Natural killer cell treated with Interleukin-12 subunit alpha and Interleukin-12 subunit beta and Interleukin-15 and Interleukin-18, amount 100 ng/mL, for 72 hours (primary cell): ENCODE results near the gene ZNF428. TPM values are rescaled to one million over a fixed set of nuclear protein-coding genes. Genes with fewer than 3 reads are reported as not detected.
A peak's percentile ranks its signal among the peaks of the same experiment; 100 is the strongest.

Experiments
- ATAC-seq, 2 donors: fragments of 150-1000 bp; cut with Tn5 transposase in 1 of 2; sonication (Bioruptor Pico), chemical (Tn5 transposase) in 1 of 2; 2 replicates each; pipeline ENCODE4 v1.10.0; 2021
- DNase-seq: peaks from one replicate; pipeline ENCODE4 v3.0.0; 2022; ENCODE audit warnings: low spot score
- H3K27ac Mint-ChIP-seq, 2 donors: 1 replicate in 1 of 2; 2 replicates in 1 of 2; pipeline ENCODE4 v1.8.0; 2022; ENCODE audit warnings: mixed read lengths in 2 of 2, mild to moderate bottlenecking in 1 of 2, moderate library complexity in 1 of 2
- H3K27me3 Mint-ChIP-seq, 2 donors: 1 replicate in 1 of 2; 2 replicates in 1 of 2; pipeline ENCODE4 v1.8.0; 2022; ENCODE audit warnings: mixed read lengths in 2 of 2
- H3K36me3 Mint-ChIP-seq: one replicate; pipeline ENCODE4 v1.8.0; 2022; ENCODE audit warnings: mixed read lengths
- H3K4me1 Mint-ChIP-seq, 2 donors: 1 replicate in 1 of 2; 2 replicates in 1 of 2; pipeline ENCODE4 v1.8.0; 2022; ENCODE audit warnings: low read depth in 2 of 2, mixed read lengths in 2 of 2, mild to moderate bottlenecking in 1 of 2
- H3K4me3 Mint-ChIP-seq: one replicate; pipeline ENCODE4 v1.8.0; 2022; ENCODE audit warnings: mixed read lengths
- H3K9me3 Mint-ChIP-seq: 2 replicates; pipeline ENCODE4 v1.8.0; 2022; ENCODE audit warnings: mixed read lengths
- total RNA-seq, 2 donors: library from RNA; stranded (reverse); gene quantifications; one replicate each; pipeline ENCODE4 v1.2.3, GENCODE V29; 2022

Gene ZNF428
- total RNA-seq, 2 donors from 2014 or later = 24.9 to 25.3 TPM

DNA sequence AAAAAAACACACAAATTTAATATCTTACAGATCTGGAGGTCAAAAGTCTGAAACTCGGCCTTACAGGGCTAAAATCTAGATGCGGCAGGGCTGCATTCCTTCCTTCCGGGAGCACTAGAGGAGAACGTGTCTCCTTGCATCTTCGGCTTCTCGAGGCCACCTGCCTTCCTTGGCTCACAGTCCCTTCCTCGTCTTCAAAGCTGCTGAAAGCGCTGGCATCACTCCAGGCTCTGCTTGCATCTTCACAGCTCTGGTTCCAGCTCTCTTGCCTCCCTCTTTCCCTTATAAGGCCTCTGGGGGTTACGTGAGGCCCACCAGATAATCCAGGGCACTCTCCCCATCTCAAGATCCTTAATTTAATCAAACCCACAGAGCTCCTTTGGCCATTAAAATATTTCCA, 54.6 kb downstream of the ZNF428 start:
- no peaks in the 10 kb centered on the region for H3K9me3 Mint-ChIP-seq
- H3K27ac Mint-ChIP-seq = peak overlapping the region; percentile 43 to 95
- no peaks in the 10 kb centered on the region for H3K27me3 Mint-ChIP-seq
- peaks cover 43 to 46% of the 10 kb centered on the region in 2 donors for H3K4me1 Mint-ChIP-seq
- DNase-seq = no peak
- H3K36me3 Mint-ChIP-seq = peaks cover 11% of the 10 kb centered on the region
- no peak overlapping the region for H3K4me3 Mint-ChIP-seq
- no peak for ATAC-seq

DNA sequence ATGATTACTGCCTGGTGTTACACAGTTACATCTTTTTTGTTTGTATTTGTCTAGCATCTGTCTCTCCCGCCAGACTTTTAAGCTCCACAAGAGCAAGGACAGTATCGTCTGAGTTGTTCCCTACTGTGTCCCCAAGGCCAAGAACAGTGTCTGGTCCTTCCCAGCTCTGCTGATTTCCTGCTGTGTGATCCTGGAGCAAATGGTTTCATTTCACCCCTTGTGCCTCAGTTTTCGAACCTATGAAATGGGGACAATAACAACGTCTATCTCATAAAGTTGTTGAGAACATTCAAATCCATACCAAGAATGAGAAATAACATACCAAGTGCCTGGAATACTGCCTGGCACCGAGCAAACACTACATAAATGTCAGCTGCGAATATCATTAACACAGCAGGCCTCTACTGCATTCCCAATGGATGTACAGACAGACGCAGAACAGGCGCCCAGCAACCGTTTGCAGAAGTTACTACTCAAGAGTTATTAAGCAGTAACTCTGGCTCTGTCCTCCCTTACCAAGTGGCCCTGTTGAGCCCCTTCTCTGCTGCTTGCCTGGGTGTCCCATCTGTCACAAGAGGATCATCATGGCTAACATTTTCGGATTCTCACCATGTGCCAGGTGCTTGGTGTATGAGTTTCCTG, 55.5 kb downstream of the ZNF428 start:
- peaks cover 40 to 46% of the 10 kb centered on the region in 2 donors for H3K4me1 Mint-ChIP-seq

DNA sequence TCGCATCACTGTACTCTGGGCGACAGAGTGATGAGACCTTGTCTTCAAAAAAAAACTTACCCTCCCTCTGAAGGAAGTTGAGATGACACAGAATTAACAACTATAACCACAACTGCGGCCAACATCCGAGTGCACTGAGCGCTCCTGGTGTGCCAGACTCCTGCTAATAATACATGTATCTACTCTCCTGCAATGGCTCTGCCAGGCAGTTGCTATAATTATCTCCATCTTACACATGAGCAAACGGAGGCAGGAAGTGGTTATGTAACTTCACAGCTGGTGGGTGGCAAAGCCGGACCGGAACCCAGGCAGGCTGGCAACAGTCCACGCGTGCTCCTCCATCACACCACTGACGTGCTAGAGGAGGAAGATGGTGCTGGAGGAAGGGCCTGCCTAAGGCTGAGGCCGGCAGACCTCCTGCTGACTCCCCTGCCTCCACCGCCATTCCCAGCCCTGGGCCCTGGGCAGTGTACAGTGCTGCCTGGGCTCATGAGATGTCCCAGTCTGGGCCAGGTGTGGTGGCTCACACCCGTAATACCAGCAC, 56.7 kb downstream of the ZNF428 start:
- Mint-ChIP-seq H3K4me3 (peak overlapping the region; percentile 82), H3K9me3 (no peaks in the 10 kb centered on the region), H3K36me3 (peaks cover 11% of the 10 kb centered on the region), H3K4me1 (peaks cover 40 to 46% of the 10 kb centered on the region in 2 donors), H3K27ac (peak overlapping the region; percentile 93 to 95), H3K27me3 (no peaks in the 10 kb centered on the region)
- ATAC-seq (peak; percentile 97), DNase-seq (peak; percentile 89)

More for the DNA sequence above, 55.5 kb downstream of the ZNF428 start:
- Mint-ChIP-seq H3K4me3 (peak overlapping the region; percentile 67), H3K36me3 (peaks cover 11% of the 10 kb centered on the region), H3K27ac (peak overlapping the region; percentile 93 to 95), H3K27me3 (no peaks in the 10 kb centered on the region), H3K9me3 (no peaks in the 10 kb centered on the region)
- ATAC-seq (no peak), DNase-seq (peak; percentile 28)

DNA sequence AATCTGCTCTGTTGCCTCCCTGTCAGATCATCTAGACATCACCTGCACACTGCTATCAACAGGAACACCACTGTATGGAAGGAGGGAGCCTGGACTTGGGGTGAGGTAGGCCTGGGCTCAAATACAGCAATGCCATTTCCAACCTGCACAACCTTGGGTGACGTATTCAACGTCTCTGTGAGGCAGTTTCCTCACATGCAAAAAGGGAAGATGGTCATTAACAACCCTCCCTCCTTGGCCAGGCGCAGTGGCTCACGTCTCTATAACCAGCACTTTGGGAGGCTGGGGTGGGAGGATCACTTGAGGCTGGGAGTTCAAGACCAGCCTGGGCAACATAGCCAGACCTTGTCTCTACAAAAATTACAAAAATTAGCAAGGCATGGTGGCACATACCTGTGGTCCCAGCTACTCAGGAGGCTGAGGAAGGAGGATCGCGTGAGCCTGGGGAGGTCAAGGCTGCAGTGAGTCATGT, 57.2 kb downstream of the ZNF428 start:
- peaks cover 40 to 46% of the 10 kb centered on the region in 2 donors for H3K4me1 Mint-ChIP-seq
- ATAC-seq (no peak), DNase-seq (peak; percentile 23)
- no peaks in the 10 kb centered on the region for H3K27me3 Mint-ChIP-seq
- peaks cover 11% of the 10 kb centered on the region for H3K36me3 Mint-ChIP-seq
- peak overlapping the region; percentile 82 for H3K4me3 Mint-ChIP-seq
- peak overlapping the region; percentile 93 to 95 for H3K27ac Mint-ChIP-seq
- H3K9me3 Mint-ChIP-seq = no peaks in the 10 kb centered on the region

DNA sequence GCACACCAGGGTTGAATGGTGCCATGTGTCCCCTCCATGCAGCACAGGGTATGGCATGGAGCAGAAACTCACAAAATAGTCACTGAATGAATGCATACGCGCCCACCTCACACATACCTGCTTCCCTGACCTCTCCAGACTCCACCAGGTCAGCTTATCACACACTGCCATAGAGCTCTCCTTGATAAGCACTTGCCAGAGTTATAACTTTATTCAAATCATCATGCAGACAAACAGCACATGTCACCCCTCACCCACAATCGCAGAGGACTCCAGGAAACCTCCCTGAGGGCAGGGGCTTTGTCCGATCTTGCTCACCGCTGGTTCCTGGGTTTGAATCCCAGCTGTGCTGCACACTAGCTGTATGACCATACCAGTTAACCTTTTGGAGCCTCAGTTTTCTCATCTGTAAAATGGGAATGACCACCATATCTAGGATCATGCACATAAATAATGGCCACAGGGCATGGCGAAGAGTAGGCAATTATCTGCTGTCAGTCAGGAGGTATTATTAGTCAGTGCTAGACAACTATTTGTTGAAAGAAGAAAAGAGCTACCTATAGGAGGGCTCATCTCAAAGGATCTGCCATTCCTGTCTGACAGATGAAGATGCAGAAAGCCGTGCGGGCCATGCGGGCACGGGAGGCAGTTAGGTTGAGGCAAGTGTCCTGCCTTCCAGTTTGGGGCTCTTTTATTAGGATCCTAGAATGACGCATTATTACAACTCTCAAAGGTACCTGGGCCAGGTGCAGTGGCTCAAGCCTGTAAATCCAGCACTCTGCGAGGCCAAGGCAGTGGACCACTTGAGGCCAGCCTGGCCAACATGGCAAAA, 58.1 kb downstream of the ZNF428 start:
- peaks cover 40 to 42% of the 10 kb centered on the region in 2 donors for H3K4me1 Mint-ChIP-seq
- H3K27me3 Mint-ChIP-seq = no peaks in the 10 kb centered on the region
- H3K4me3 Mint-ChIP-seq = peak overlapping the region; percentile 82

DNA sequence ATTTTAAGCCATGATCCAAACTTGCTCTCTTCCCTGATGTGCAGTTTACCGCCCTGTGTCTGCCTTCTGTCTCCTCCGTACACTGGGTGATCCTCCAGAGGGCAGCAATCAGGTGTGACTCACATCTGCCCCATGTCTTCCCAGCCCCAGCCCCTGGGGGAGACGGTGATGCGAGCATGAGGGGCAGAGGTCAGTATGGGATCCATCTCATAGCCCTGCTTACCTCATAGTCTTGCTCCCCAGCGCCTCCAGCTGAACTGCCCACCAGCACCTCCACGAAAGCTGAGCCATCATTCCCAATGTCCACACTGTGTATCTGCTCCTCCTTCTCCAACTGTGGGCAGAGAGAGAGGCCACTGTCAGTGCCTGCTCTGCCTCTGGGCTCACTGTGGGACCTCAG, 58.7 kb downstream of the ZNF428 start:
- Mint-ChIP-seq H3K27me3 (no peaks in the 10 kb centered on the region), H3K4me1 (peaks cover 40 to 42% of the 10 kb centered on the region in 2 donors), H3K27ac (peak overlapping the region; percentile 93 to 95), H3K4me3 (no peak overlapping the region), H3K9me3 (no peaks in the 10 kb centered on the region), H3K36me3 (peaks cover 11% of the 10 kb centered on the region)
- DNase-seq (peak; percentile 32), ATAC-seq (no peak)

More for the DNA sequence above, 58.1 kb downstream of the ZNF428 start:
- Mint-ChIP-seq H3K27ac (peak overlapping the region; percentile 93 to 95), H3K9me3 (no peaks in the 10 kb centered on the region), H3K36me3 (peaks cover 11% of the 10 kb centered on the region)
- ATAC-seq (no peak), DNase-seq (peak; percentile 32)

Other genes starting within 250 kb of the ZNF428 start
- not detected for gene TEX101, start 204.7 kb downstream of the ZNF428 start, total RNA-seq
- gene LYPD3, start 154.0 kb downstream of the ZNF428 start, total RNA-seq = not detected
- gene PHLDB3, start 114.9 kb downstream of the ZNF428 start, total RNA-seq = 10 to 100 TPM; 10.5 to 18.7 TPM
- gene ETHE1, start 92.4 kb downstream of the ZNF428 start, total RNA-seq = 10 to 100 TPM; 41.7 to 70.4 TPM
- 1 to 10 TPM; 1.4 to 1.9 TPM for gene ZNF575, start 86.4 kb downstream of the ZNF428 start, total RNA-seq
- gene XRCC1, start 44.1 kb downstream of the ZNF428 start, total RNA-seq = 10 to 100 TPM; 29.9 to 47.0 TPM
- 1 to 10 TPM; 2.7 to 6.2 TPM for gene PINLYP, start 43.8 kb downstream of the ZNF428 start, total RNA-seq
- 10 to 100 TPM; 36.8 to 42.6 TPM for gene IRGQ, start 23.5 kb downstream of the ZNF428 start, total RNA-seq
- gene ZNF576, start 23.0 kb downstream of the ZNF428 start, total RNA-seq = 10 to 100 TPM; 19.5 to 22.3 TPM
- gene SRRM5, start 7.5 kb downstream of the ZNF428 start, total RNA-seq = 1 to 10 TPM; 1.1 to 1.8 TPM
- under 1 TPM; 0.59 TPM for gene CADM4, start 20.2 kb upstream of the ZNF428 start, total RNA-seq
- 100 to 1,000 TPM in 1 of 2 donors, 10 to 100 TPM in 1; 83.6 to 172 TPM for gene PLAUR, start 50.5 kb upstream of the ZNF428 start, total RNA-seq
- gene IRGC, start 96.4 kb upstream of the ZNF428 start, total RNA-seq = not detected
- gene SMG9, start 135.3 kb upstream of the ZNF428 start, total RNA-seq = 100 to 1,000 TPM in 1 of 2 donors, 10 to 100 TPM in 1; 89.4 to 103 TPM
- gene KCNN4, start 161.3 kb upstream of the ZNF428 start, total RNA-seq = 100 to 1,000 TPM in 1 of 2 donors, 10 to 100 TPM in 1; 99.4 to 107 TPM
- gene LYPD5, start 182.8 kb upstream of the ZNF428 start, total RNA-seq = under 1 TPM in 1 of 2 donors, not detected in 1; 0.29 TPM
- gene ZNF283, start 207.7 kb upstream of the ZNF428 start, total RNA-seq = 1 to 10 TPM; 7.2 to 8.3 TPM